OCI-LY1 (cell line): ENCODE results near the gene KCNJ4.

Experiments used
- CTCF ChIP-seq: fragments of 200-600 bp; sonication (generic), shearing (Covaris generic); IDR thresholded peaks from 2 replicates; pipeline ENCODE4 v1.5.1; 2017; ENCODE audit warnings: mild to moderate bottlenecking, antibody characterized with exemption, low read length, moderate library complexity, mixed read lengths
- EZH2 ChIP-seq: fragments of 200-600 bp; sonication (generic), shearing (Covaris generic); IDR thresholded peaks from 2 replicates; pipeline ENCODE4 v1.8.0; 2017; ENCODE audit warnings: borderline replicate concordance, mixed run types, mild to moderate bottlenecking, antibody characterized with exemption, low read length, moderate library complexity, mixed read lengths

DNA sequence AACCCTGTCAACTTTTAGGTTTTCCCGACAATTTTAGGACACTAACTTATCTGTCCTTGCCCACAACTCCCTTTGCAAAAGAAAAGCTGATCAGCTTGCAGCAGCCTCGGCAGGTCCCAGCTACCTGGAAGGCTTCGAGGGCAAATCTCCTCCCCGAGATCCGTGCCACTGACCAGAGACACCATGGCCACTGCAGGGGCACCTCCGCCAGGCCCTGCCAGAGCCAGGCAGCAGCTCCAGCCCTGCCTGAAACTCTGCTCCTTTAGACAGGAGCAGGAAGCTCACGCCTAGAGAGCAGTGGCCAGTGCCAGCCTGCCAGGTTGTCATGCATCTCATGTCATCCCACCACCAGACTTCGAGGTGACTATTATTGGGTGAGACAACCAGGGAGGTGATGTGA lies 21.1 kb downstream of the KCNJ4 start:
- TF ChIP-seq CTCF, result no peak
- no peak for TF ChIP-seq EZH2
